Testis (tissue), 3 donors: ENCODE data around the gene METRNL. TPM values are rescaled to one million over a fixed set of nuclear protein-coding genes. Genes with fewer than 3 reads are reported as not detected.

Experiments
- DNase-seq: peaks from one replicate; pipeline ENCODE4 v3.0.0-alpha.2; 2019
- H3K27ac ChIP-seq, 2 donors: fragments of 200-600 bp; sonication (generic); one replicate each; pipeline ENCODE4 v1.5.1; 2019
- H3K27me3 ChIP-seq: fragments of 200-600 bp; sonication (generic); one replicate; pipeline ENCODE4 v1.5.1; 2019
- H3K36me3 ChIP-seq: fragments of 200-600 bp; sonication (generic); one replicate; pipeline ENCODE4 v1.5.1; 2017; ENCODE audit warnings: low read depth; ENCODE audit errors: missing control alignments
- H3K4me1 ChIP-seq: fragments of 200-600 bp; sonication (generic); one replicate; pipeline ENCODE4 v1.5.1; 2019
- H3K4me3 ChIP-seq, 2 donors: fragments of 200-600 bp; sonication (generic); one replicate each; pipeline ENCODE4 v1.5.1; 2017 to 2019
- H3K9me3 ChIP-seq: fragments of 200-600 bp; sonication (generic); one replicate; pipeline ENCODE4 v1.5.1; 2017
- CTCF ChIP-seq, 3 experiments: fragments of 450-650 bp in 2 of 3; fragments of 200-600 bp in 1 of 3; sonication (generic) in 1 of 3; IDR thresholded peaks; one replicate each; pipeline ENCODE4 v1.5.1; 2016 to 2019; ENCODE audit warnings: antibody characterized with exemption in 3 of 3, mild to moderate bottlenecking in 2 of 3, moderate library complexity in 1 of 3
- POLR2A ChIP-seq: fragments of 450-650 bp; IDR thresholded peaks from one replicate; pipeline ENCODE4 v1.6.1; 2017; ENCODE audit warnings: antibody characterized with exemption, mild to moderate bottlenecking, moderate library complexity
- WGBS, 2 donors: methylation state at CpG; one replicate each; pipeline ENCODE4 v1.1.5; 2018; 5-methylcytosine and 5-hydroxymethylcytosine counted together
- intact Hi-C: fragments of 100-400 bp; cut with DNase I; formaldehyde crosslinking; loops from one replicate; pipeline ENCODE4 v1.15.1; 2023; ENCODE audit warnings: low total_unique reads
- polyA plus RNA-seq: library from polyadenylated mRNA; stranded (reverse); fragments of 350-450 nt; fragmentation: Illumina TruSeq; extraction: RNeasy Lipid Tissue Mini Kit (QIAGEN cat#74804); gene quantifications from one replicate; pipeline ENCODE4 v1.2.3, GENCODE V29; 2014; ENCODE audit warnings: low read depth, low replicate concordance; ENCODE audit not compliant: insufficient read depth
- total RNA-seq, 2 donors: library from RNA; depleted of rRNA; stranded (reverse); fragments of >200 nt; gene quantifications; one replicate each; pipeline ENCODE4 v1.2.3, GENCODE V29; 2016

METRNL gene
- total and polyA plus RNA-seq, 3 donors from 2014 or later: 54.6 to 86.1 (median 56.1) TPM

- Histone ChIP-seq H3K36me3 (no peaks in the 10 kb centered on the region), H3K4me1 (peaks cover 13% of the 10 kb centered on the region), H3K9me3 (no peaks in the 10 kb centered on the region), H3K27ac (no peak overlapping the region), H3K4me3 (no peak overlapping the region), H3K27me3 (no peaks in the 10 kb centered on the region)
- intact Hi-C loops: no loop called here
- 95% methylated on average over 19 to 23 of the region's 23 CpGs for WGBS, 2 donors
- no peak for DNase-seq
- TF ChIP-seq CTCF (IDR thresholded peaks at IDR 0.05): no peak
- TF ChIP-seq POLR2A: no peak
These were observed 36.9 kb downstream of the METRNL start for GRCh38 chr17:83116311-83116771.

GRCh38 chr17:83116783-83117555, 37.6 kb downstream of the METRNL start:
- H3K27ac ChIP-seq: no peak overlapping the region
- WGBS, 2 donors: 93 to 94% methylated on average over 20 to 21 of the region's 21 CpGs
- H3K4me3 ChIP-seq: no peak overlapping the region
- DNase-seq: no peak
- peaks cover 13% of the 10 kb centered on the region for H3K4me1 ChIP-seq
- no peaks in the 10 kb centered on the region for H3K27me3 ChIP-seq
- no peak for TF ChIP-seq POLR2A
- no peak for TF ChIP-seq CTCF (IDR thresholded peaks at IDR 0.05)
- H3K36me3 ChIP-seq: no peaks in the 10 kb centered on the region
- intact Hi-C loops: no loop called here
- H3K9me3 ChIP-seq: no peaks in the 10 kb centered on the region

- H3K4me3 ChIP-seq: no peak overlapping the region
- intact Hi-C loops: no loop called here
- no peaks in the 10 kb centered on the region for H3K27me3 ChIP-seq
These were observed 38.2 kb downstream of the METRNL start for GRCh38 chr17:83117583-83117982.

GRCh38 chr17:83118071-83118841, 38.8 kb downstream of the METRNL start:
- WGBS, 2 donors: 64 to 70% methylated on average over 16 to 22 of the region's 22 CpGs
- intact Hi-C loops: no loop called here

More at GRCh38 chr17:83117583-83117982, 38.2 kb downstream of the METRNL start:
- Histone ChIP-seq H3K36me3 (no peaks in the 10 kb centered on the region), H3K4me1 (peaks cover 13% of the 10 kb centered on the region), H3K9me3 (no peaks in the 10 kb centered on the region), H3K27ac (no peak overlapping the region)
- TF ChIP-seq CTCF (IDR thresholded peaks at IDR 0.05): no peak
- WGBS, 2 donors: 94 to 96% methylated on average over 5 of the region's 5 CpGs
- no peak for DNase-seq

More at GRCh38 chr17:83118071-83118841, 38.8 kb downstream of the METRNL start:
- Histone ChIP-seq H3K27ac (peak overlapping the region in 1 of 2 donors; percentile 25), H3K36me3 (no peaks in the 10 kb centered on the region), H3K4me3 (no peak overlapping the region), H3K4me1 (peaks cover 13% of the 10 kb centered on the region), H3K9me3 (no peaks in the 10 kb centered on the region), H3K27me3 (no peaks in the 10 kb centered on the region)
- no peak for DNase-seq
- no peak for TF ChIP-seq POLR2A
- no peak for TF ChIP-seq CTCF (IDR thresholded peaks at IDR 0.05)
